T-helper 17 cell (primary cell): ENCODE measurements around the gene ARHGAP1. TPM values are rescaled to one million over a fixed set of nuclear protein-coding genes. Genes with fewer than 3 reads are reported as not detected.

Source experiments
- ATAC-seq: fragments of 150-1000 bp; cut with Tn5 transposase; 2 replicates; pipeline ENCODE4 v1.10.0; 2021; ENCODE audit warnings: mild to moderate bottlenecking, moderate library complexity
- DNase-seq, 3 donors: peaks; one replicate each; pipeline versions ENCODE4 v3.0.0 to v3.0.0-alpha.2; 2020 to 2021
- H3K9me3 ChIP-seq: one replicate; pipeline ENCODE4 v1.7.0; 2013; ENCODE audit warnings: low read length, mild to moderate bottlenecking; ENCODE audit not compliant: control insufficient read depth, poor library complexity, severe bottlenecking
- H3K27ac Mint-ChIP-seq: one replicate; pipeline ENCODE4 v1.8.0; 2022; ENCODE audit warnings: mild to moderate bottlenecking, moderate library complexity, mixed read lengths
- H3K27me3 Mint-ChIP-seq: one replicate; pipeline ENCODE4 v1.8.0; 2022; ENCODE audit warnings: mixed read lengths
- H3K36me3 Mint-ChIP-seq: one replicate; pipeline ENCODE4 v1.8.0; 2022; ENCODE audit warnings: low read depth, mixed read lengths
- H3K4me1 Mint-ChIP-seq: one replicate; pipeline ENCODE4 v1.8.0; 2022; ENCODE audit warnings: mild to moderate bottlenecking, mixed read lengths
- H3K4me3 Mint-ChIP-seq: one replicate; pipeline ENCODE4 v1.8.0; 2022; ENCODE audit warnings: mild to moderate bottlenecking, moderate library complexity, mixed read lengths
- total RNA-seq, 4 donors: library from RNA in 2 of 4; stranded (reverse) in 2 of 4; gene quantifications; one replicate each; pipeline ENCODE4 v1.2.3 and lab custom pipeline; 2022 to 2026

ARHGAP1 gene
- total RNA-seq, 2 donors from 2014 or later = 58.0 to 65.9 TPM

DNA sequence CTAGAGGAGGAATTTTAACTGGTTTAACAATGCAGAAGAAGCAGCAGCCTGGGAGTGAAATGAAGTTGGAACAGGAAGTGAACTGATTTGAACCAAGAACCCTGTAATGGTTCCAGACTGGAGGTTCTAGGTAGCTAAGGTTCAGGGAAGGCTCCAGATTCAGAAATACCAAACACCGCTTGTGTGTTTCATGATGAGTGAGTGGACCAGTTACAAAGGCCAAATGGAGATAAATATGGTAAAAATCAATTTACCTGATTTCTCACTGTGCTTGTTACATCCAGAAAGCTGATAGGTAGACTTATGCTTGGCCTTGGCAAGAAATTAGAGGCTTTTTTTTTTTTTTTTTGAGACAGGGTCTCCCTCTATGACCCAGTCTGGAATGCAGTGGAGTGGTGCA, 70.2 kb downstream of the ARHGAP1 start:
- Mint-ChIP-seq H3K36me3 (peaks cover 5% of the 10 kb centered on the region), H3K4me3 (no peak overlapping the region), H3K27ac (no peak overlapping the region), H3K27me3 (no peaks in the 10 kb centered on the region), H3K4me1 (peaks cover 13% of the 10 kb centered on the region)
- no peaks in the 10 kb centered on the region for H3K9me3 ChIP-seq
- DNase-seq (no peak), ATAC-seq (no peak)

DNA sequence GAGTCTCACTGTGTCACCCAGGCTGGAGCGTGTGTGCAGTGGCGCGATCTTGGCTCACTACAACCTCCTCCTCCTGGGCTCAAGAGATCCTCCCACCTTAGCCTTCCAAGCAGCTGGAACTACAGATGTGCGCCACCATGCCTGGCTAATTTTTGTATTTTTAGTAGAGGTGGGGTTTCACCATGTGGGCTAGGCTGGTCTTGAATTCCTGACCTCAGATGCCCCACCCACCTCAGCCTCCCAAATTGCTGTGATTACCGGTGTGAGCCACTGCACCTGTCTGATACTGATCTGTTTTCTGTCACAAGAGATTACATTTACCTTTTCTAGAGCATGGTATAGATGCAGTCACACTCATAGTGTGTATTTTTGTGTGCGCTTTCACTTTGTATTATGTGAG, 71.5 kb downstream of the ARHGAP1 start:
- Mint-ChIP-seq H3K36me3 (peaks cover 5% of the 10 kb centered on the region), H3K27ac (no peak overlapping the region), H3K27me3 (no peaks in the 10 kb centered on the region), H3K4me1 (peaks cover 16% of the 10 kb centered on the region), H3K4me3 (no peak overlapping the region)
- no peaks in the 10 kb centered on the region for H3K9me3 ChIP-seq
- no peak for DNase-seq
- ATAC-seq = no peak

Other genes with a start within 250 kb of the ARHGAP1 start
- gene AMBRA1, start 106.6 kb downstream of the ARHGAP1 start, total RNA-seq = 10 to 100 TPM; 47.3 to 52.2 TPM
- gene HARBI1, start 83.4 kb downstream of the ARHGAP1 start, total RNA-seq = 10 to 100 TPM; 17.2 to 17.4 TPM
- gene ATG13, start 83.1 kb downstream of the ARHGAP1 start, total RNA-seq = 100 to 1,000 TPM; 110 to 129 TPM
- gene ZNF408, start 412 bp upstream of the ARHGAP1 start, total RNA-seq = 10 to 100 TPM; 11.0 to 14.7 TPM
- not detected for gene F2, start 18.6 kb upstream of the ARHGAP1 start, total RNA-seq
- gene CKAP5, start 145.7 kb upstream of the ARHGAP1 start, total RNA-seq = 10 to 100 TPM; 33.7 to 39.8 TPM
- gene LRP4, start 217.9 kb upstream of the ARHGAP1 start, total RNA-seq = not detected
- 10 to 100 TPM; 12.2 to 13.8 TPM for gene CSTPP1, start 236.1 kb upstream of the ARHGAP1 start, total RNA-seq